ENCODE results near the gene CIBAR2.
"Not testable (repeated sequence)": the region's sequence is repeated elsewhere in the genome, so short reads cannot be mapped to it uniquely, and the experiment has no call there.

CIBAR2 gene

GRCh38 chr16:85128079-85128837 is 16.0 kb upstream of the CIBAR2 start:
- DNase-seq (ENCODE audit: low read depth): no peak

DNA sequence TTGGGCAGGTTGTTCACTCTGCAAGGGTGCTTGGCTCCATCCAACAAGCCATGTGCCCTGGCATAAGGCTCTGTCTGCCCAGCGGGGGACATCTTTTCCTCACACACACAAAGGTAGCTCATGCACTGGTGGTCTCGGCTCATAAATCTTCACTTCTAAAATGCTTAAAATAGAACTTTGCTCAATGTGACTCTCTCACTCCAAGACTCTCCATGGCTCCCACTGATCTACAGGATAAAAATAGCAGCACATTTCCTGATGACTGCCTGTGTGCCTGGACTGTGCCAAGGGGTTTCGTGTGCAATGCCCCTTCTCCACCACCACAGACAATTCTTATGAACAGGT is 15.1 kb upstream of the CIBAR2 start:
- DNase-seq (ENCODE audit: low read depth): no peak

DNA sequence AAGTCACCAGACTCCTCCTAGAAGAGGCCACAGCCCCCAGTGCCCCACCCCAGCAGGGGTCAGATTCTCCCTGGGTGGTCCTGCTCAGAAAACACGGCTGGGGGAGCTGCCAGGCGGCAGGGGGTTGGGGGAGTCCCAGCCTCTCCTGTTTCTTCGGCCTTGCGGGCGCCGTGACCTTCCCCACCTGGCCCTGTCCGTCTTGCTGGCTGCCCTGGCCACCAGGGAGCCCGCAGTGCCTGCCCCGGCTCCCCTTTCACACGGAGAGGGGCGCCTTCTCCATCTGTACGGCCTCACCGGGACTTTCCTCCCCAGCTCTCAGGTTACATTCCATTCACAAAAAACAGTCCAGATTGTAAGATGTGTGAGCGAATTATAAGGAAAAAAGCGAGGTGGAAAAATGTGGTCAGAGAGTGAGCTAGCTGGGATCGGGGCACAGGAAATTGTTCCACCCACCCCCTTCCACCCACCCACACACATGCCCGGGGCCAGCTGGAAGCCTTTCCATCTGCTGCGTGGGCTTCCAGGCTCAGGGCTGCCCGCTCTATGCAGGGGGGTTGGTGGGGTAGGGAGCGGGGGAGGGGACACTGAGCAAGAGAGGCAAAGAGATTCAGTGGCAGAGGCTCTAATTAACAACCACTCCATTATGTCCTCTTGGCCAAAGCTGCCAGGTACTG is 14.6 kb upstream of the CIBAR2 start:
- peak; percentile 17 for DNase-seq (ENCODE audit: low read depth)

GRCh38 chr16:85126394-85126704 is 14.1 kb upstream of the CIBAR2 start:
- no peak for DNase-seq (ENCODE audit: low read depth)

DNA sequence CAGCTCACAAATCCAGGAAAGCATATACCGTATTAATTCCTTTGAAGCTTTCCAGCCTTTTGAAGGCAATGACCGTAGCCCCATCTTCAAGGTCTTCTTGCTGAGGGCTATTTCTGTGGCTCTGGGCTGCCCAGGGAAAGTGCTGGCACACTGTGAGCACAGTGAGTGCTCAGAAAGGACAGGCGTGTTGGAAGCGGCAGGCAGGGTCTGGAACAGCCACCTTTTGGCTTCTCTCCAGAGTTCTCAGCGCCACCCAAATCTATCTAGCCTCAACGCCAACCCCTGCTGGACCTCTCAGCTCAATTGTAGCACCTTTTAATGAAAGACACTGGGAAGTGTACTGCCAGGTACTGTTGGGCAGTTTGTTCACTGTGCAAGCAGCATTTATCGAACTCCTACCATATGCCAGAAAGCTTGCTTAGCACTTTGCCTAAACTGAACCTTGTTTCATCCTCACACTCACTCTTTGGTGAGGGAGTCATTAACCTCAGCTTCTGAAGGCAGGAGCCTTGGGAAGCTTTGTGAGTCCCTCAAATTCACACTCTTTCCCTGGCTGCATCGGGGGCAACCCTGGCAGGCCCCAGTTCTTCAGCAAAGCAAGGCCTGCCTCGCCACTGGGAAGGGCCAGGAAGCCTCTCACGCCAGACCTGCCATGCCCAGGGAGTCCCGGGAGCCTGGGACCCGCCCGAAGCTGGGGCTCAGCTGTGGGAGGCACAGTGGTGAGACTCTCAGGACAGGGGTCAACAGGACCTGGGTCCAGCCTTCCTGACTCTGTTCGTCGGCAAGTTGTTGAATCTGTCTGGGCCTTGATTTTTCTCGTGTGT is 13.5 kb upstream of the CIBAR2 start:
- DNase-seq (ENCODE audit: low read depth): no peak

GRCh38 chr16:85124636-85125346 is 12.5 kb upstream of the CIBAR2 start:
- no peak for DNase-seq (ENCODE audit: low read depth)

GRCh38 chr16:85123891-85124635 is 11.8 kb upstream of the CIBAR2 start:
- DNase-seq (ENCODE audit: low read depth): no peak

GRCh38 chr16:85123441-85123840 is 11.2 kb upstream of the CIBAR2 start:
- DNase-seq (ENCODE audit: low read depth): not testable (repeated sequence)

- DNase-seq (ENCODE audit: low read depth): no peak
These were observed 7.7 kb upstream of the CIBAR2 start for GRCh38 chr16:85120006-85120340.

- no peak for DNase-seq (ENCODE audit: low read depth)
These were observed 5.1 kb upstream of the CIBAR2 start for GRCh38 chr16:85117418-85117817.

- DNase-seq (ENCODE audit: low read depth): peak; percentile 63
These were observed 2.8 kb upstream of the CIBAR2 start for GRCh38 chr16:85114909-85115567.

GRCh38 chr16:85113913-85114312 is 1.6 kb upstream of the CIBAR2 start:
- DNase-seq (ENCODE audit: low read depth): no peak

- no peak for DNase-seq (ENCODE audit: low read depth)
These were observed 979 bp upstream of the CIBAR2 start for GRCh38 chr16:85113168-85113733.

GRCh38 chr16:85111184-85111583 is 1.1 kb downstream of the CIBAR2 start:
- DNase-seq (ENCODE audit: low read depth): no peak

GRCh38 chr16:85110105-85110504 is 2.2 kb downstream of the CIBAR2 start:
- no peak for DNase-seq (ENCODE audit: low read depth)

- no peak for DNase-seq (ENCODE audit: low read depth)
These were observed 4.7 kb downstream of the CIBAR2 start for GRCh38 chr16:85107532-85107931.

- no peak for DNase-seq (ENCODE audit: low read depth)
These were observed 5.2 kb downstream of the CIBAR2 start for GRCh38 chr16:85107083-85107482.

DNA sequence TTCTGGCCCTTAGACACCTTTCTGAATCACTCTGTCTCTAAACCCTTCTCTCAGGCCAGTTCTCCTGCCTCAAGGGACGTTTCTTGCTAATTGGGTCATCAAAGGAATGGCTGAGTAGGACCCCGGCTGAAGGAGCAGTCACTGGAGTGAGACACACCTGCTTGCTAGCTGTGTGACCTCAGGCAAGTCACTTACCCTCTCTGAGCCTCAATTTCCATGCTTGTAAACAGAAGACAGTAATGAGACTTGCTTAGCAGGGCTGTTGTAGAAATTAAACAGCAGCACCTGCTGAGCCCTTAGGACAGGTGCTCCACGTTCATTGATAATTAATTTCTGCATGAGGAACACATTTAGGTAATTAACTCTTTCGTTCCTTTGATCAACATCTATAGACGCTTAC is 6.8 kb downstream of the CIBAR2 start:
- DNase-seq (ENCODE audit: low read depth): no peak

DNA sequence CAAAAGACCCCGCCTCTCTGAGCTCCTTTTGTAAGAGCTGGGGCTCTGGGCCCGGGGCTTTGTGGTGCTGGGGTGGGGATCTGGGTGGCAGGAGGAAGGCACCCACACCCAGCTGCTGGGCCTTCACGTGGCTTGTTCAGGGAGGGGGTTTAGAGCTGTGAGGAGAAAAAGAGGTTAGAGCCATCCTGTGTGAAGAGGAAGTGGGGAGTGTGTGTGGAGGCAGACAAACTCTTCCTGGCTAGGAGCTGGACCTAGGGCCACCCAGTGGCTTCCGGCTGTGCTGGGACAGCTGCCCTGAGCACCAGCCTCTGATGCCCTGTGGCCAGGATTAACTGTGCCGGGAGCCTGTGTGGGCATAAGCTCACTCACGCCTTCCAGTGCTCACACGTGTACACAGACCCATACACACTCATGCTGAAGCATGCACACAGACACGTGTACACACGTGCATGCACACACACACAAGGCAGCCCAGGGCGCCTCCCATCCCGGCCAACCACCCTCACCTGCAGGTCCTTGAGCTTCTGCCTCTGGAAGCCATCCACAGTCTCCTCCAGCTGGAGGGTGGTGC is 7.4 kb downstream of the CIBAR2 start:
- peak; percentile 8 for DNase-seq (ENCODE audit: low read depth)

GRCh38 chr16:85104147-85104546 is 8.1 kb downstream of the CIBAR2 start:
- DNase-seq (ENCODE audit: low read depth): no peak

Data from stimulated activated CD8-positive, alpha-beta memory T cell treated with anti-CD3 and anti-CD28 coated beads, Interleukin-12 subunit alpha, Interleukin-12 subunit beta, amount 100 ng/mL, for 4 hours (primary cell).